Measurements from ENCODE around the gene ATP2B2. TPM values are rescaled to one million over a fixed set of nuclear protein-coding genes. Genes with fewer than 3 reads are reported as not detected.

The ATP2B2 gene
- total and polyA plus RNA-seq, 2 donors from 2014 or later: 0.19 to 0.22 TPM

DNA sequence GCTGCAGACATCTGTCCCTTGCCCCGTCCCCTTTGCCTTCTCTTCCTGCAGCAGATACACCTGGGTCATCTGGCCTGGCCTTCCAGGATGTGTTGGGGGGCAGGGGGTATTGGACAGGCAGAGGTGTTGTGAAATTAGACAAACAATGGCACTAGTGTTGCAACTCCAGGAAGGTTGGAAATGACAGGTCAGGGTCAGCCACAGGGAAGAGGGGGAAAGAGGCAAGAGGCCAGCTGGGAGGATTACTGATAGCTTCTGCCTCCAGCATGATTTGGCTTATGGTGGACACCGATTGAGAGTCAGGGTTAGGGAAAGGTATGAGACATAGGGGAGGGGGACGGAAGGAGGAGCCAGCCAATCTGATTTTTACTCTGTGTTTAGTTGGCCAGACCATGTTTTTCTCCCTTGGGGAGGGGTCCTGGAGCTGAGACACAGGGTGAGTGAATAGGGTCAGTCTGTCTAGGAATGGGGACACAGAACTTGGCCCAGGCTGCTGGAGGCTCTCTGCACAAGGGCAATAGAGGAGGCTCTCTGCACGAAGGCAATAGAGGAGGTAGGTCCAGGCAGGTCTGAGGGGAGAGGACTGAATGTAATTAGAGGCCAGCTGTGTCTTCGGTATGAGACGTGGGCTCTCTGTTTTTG, 3.4 kb upstream of the ATP2B2 start:
- TF ChIP-seq, protein P1, sequence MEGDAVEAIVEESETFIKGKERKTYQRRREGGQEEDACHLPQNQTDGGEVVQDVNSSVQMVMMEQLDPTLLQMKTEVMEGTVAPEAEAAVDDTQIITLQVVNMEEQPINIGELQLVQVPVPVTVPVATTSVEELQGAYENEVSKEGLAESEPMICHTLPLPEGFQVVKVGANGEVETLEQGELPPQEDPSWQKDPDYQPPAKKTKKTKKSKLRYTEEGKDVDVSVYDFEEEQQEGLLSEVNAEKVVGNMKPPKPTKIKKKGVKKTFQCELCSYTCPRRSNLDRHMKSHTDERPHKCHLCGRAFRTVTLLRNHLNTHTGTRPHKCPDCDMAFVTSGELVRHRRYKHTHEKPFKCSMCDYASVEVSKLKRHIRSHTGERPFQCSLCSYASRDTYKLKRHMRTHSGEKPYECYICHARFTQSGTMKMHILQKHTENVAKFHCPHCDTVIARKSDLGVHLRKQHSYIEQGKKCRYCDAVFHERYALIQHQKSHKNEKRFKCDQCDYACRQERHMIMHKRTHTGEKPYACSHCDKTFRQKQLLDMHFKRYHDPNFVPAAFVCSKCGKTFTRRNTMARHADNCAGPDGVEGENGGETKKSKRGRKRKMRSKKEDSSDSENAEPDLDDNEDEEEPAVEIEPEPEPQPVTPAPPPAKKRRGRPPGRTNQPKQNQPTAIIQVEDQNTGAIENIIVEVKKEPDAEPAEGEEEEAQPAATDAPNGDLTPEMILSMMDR (IDR thresholded peaks at IDR 0.05; ENCODE audit: borderline replicate concordance, extremely low read depth, insufficient read depth): no peak
- intact Hi-C loops (cut with DNase I): no loop called here
- no peak for FAIRE-seq
- Histone ChIP-seq H3K27me3 (ENCODE audit: control insufficient read depth, insufficient read depth, low read length) (peaks cover 2% of the 10 kb centered on the region), H3K9me3 (ENCODE audit: control insufficient read depth in 2 of 3, insufficient read depth in 1 of 3, low read length in 3 of 3) (no peaks in the 10 kb centered on the region), H3K4me1 (ENCODE audit: control insufficient read depth in 2 of 3, insufficient read depth in 2 of 3, low read depth in 1 of 3, low read length in 3 of 3) (no peaks in the 10 kb centered on the region), H3K36me3 (ENCODE audit: control insufficient read depth in 2 of 3, insufficient read depth in 3 of 3, low read length in 3 of 3) (no peaks in the 10 kb centered on the region), H3K27ac (ENCODE audit: low read depth in 2 of 2, low read length in 2 of 2) (no peak overlapping the region), H3K4me3 (ENCODE audit: low read length in 3 of 3) (no peak overlapping the region), H3K9ac (ENCODE audit: low read length in 3 of 3) (no peak overlapping the region)
- DNase-seq: no peak

DNA sequence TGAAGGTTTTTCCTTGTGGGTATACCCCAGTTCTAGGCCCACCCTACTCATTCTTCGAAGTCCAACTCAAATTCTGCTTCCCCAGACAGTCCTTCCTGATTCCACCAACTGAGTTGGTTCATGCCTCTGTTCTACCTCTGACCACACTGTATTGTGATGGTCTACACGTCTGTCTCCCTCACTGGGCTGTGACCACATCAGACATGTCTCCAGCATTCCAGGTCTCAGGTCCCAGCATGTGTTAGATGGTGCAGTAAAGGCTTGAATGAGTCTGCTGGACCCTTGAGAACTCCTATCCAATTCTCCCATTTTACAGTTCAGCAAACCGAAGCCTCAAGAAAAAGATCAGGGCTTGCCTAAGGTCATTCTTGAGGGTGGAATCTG, 2.8 kb upstream of the ATP2B2 start:
- FAIRE-seq (no peak), DNase-seq (no peak)
- intact Hi-C loops (cut with DNase I): no loop called here
- H3K27ac ChIP-seq (ENCODE audit: low read depth in 2 of 2, low read length in 2 of 2): no peak overlapping the region
- peaks cover 2% of the 10 kb centered on the region for H3K27me3 ChIP-seq (ENCODE audit: control insufficient read depth, insufficient read depth, low read length)
- H3K9ac ChIP-seq (ENCODE audit: low read length in 3 of 3): no peak overlapping the region
- H3K9me3 ChIP-seq (ENCODE audit: control insufficient read depth in 2 of 3, insufficient read depth in 1 of 3, low read length in 3 of 3): no peaks in the 10 kb centered on the region
- H3K36me3 ChIP-seq (ENCODE audit: control insufficient read depth in 2 of 3, insufficient read depth in 3 of 3, low read length in 3 of 3): no peaks in the 10 kb centered on the region
- no peak overlapping the region for H3K4me3 ChIP-seq (ENCODE audit: low read length in 3 of 3)
- TF ChIP-seq, protein P1 (IDR thresholded peaks at IDR 0.05; ENCODE audit: borderline replicate concordance, extremely low read depth, insufficient read depth): no peak
- H3K4me1 ChIP-seq (ENCODE audit: control insufficient read depth in 2 of 3, insufficient read depth in 2 of 3, low read depth in 1 of 3, low read length in 3 of 3): no peaks in the 10 kb centered on the region

DNA sequence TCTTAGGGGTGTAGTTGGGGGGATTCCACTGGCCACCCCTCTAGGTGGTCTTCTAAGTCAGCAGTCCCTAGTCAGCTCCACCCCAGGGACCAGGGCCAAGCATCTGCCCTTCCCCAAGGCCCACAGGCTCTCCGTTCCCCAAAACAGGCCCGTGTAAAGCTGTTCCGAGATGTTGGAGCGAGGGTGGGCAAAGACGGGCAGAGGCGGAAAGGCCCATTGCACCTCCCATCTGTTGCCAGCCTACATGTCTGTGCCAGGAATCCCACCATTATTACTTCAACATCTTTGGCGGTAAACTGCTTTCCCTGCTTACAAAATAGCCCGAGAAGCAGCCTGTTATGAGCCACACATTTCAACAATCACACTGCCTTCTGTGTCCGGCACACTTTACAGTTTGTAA, 1.9 kb upstream of the ATP2B2 start:
- DNase-seq (no peak), FAIRE-seq (no peak)
- Histone ChIP-seq H3K4me3 (ENCODE audit: low read length in 3 of 3) (no peak overlapping the region), H3K9ac (ENCODE audit: low read length in 3 of 3) (no peak overlapping the region), H3K4me1 (ENCODE audit: control insufficient read depth in 2 of 3, insufficient read depth in 2 of 3, low read depth in 1 of 3, low read length in 3 of 3) (no peaks in the 10 kb centered on the region), H3K27me3 (ENCODE audit: control insufficient read depth, insufficient read depth, low read length) (peaks cover 2% of the 10 kb centered on the region), H3K36me3 (ENCODE audit: control insufficient read depth in 2 of 3, insufficient read depth in 3 of 3, low read length in 3 of 3) (no peaks in the 10 kb centered on the region), H3K9me3 (ENCODE audit: control insufficient read depth in 2 of 3, insufficient read depth in 1 of 3, low read length in 3 of 3) (no peaks in the 10 kb centered on the region), H3K27ac (ENCODE audit: low read depth in 2 of 2, low read length in 2 of 2) (no peak overlapping the region)
- intact Hi-C loops (cut with DNase I): no loop called here
- TF ChIP-seq, protein P1 (IDR thresholded peaks at IDR 0.05; ENCODE audit: borderline replicate concordance, extremely low read depth, insufficient read depth): no peak

DNA sequence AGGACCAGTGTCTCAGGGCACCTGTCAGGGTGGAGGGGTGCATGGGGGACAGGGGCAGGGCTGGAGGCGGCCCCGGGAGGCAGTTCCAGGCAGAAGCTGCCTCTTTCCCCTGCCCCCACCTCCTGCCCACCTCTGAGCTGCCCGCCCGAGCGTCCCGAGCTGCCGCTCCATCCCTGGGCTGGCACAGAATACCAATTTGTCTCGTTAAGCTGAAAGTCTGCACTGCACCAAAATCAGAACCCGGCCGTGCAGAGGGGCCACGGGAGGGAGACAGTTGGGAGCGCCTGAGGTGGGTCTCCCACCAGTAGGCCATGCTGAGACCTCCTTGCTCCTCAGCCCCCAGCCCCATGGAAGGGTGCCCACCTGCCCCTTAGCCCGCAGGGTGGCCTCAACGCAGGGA, 1.3 kb upstream of the ATP2B2 start:
- intact Hi-C loops (cut with DNase I): no loop called here
- H3K4me1 ChIP-seq (ENCODE audit: control insufficient read depth in 2 of 3, insufficient read depth in 2 of 3, low read depth in 1 of 3, low read length in 3 of 3): no peaks in the 10 kb centered on the region
- DNase-seq: no peak

More for the DNA sequence above, 1.3 kb upstream of the ATP2B2 start:
- no peaks in the 10 kb centered on the region for H3K9me3 ChIP-seq (ENCODE audit: control insufficient read depth in 2 of 3, insufficient read depth in 1 of 3, low read length in 3 of 3)
- H3K4me3 ChIP-seq (ENCODE audit: low read length in 3 of 3): no peak overlapping the region
- H3K9ac ChIP-seq (ENCODE audit: low read length in 3 of 3): no peak overlapping the region
- TF ChIP-seq, protein P1 (IDR thresholded peaks at IDR 0.05; ENCODE audit: borderline replicate concordance, extremely low read depth, insufficient read depth): no peak
- H3K27ac ChIP-seq (ENCODE audit: low read depth in 2 of 2, low read length in 2 of 2): no peak overlapping the region
- FAIRE-seq: no peak
- peaks cover 2% of the 10 kb centered on the region for H3K27me3 ChIP-seq (ENCODE audit: control insufficient read depth, insufficient read depth, low read length)
- no peaks in the 10 kb centered on the region for H3K36me3 ChIP-seq (ENCODE audit: control insufficient read depth in 2 of 3, insufficient read depth in 3 of 3, low read length in 3 of 3)

Measured in kidney (tissue), 14 donors.